GM23248 (cell line): ENCODE results near the gene CAB39. TPM values are rescaled to one million over a fixed set of nuclear protein-coding genes. Genes with fewer than 3 reads are reported as not detected.

Source experiments
- DNase-seq: peaks from one replicate; pipeline ENCODE4 v3.0.0-alpha.2; 2015
- H2AFZ ChIP-seq: fragments of 200-600 bp; sonication (generic); 2 replicates; pipeline ENCODE4 v1.6.1; 2016; ENCODE audit warnings: antibody characterized with exemption
- H3F3A ChIP-seq: fragments of 200-600 bp; sonication (generic); 2 replicates; pipeline ENCODE4 v1.6.1; 2016; ENCODE audit warnings: mild to moderate bottlenecking, antibody characterized with exemption, mixed run types; ENCODE audit not compliant: insufficient read depth
- H3K27ac ChIP-seq: fragments of 200-600 bp; sonication (generic); 2 replicates; pipeline ENCODE4 v1.5.1; 2016; ENCODE audit warnings: mild to moderate bottlenecking
- H3K27me3 ChIP-seq: fragments of 200-600 bp; sonication (generic); replicated peaks from 2 replicates; pipeline ENCODE4 v1.6.1; 2016; ENCODE audit warnings: mild to moderate bottlenecking; ENCODE audit not compliant: insufficient read depth
- H3K36me3 ChIP-seq: fragments of 200-600 bp; sonication (generic); 2 replicates; pipeline ENCODE4 v1.6.1; 2016; ENCODE audit warnings: low read depth, mild to moderate bottlenecking
- H3K4me1 ChIP-seq: fragments of 200-600 bp; sonication (generic); 2 replicates; pipeline ENCODE4 v1.6.1; 2016; ENCODE audit warnings: mild to moderate bottlenecking; ENCODE audit not compliant: insufficient read depth
- H3K4me2 ChIP-seq: fragments of 200-600 bp; sonication (generic); one replicate; pipeline ENCODE4 v1.6.1; 2016; ENCODE audit warnings: mild to moderate bottlenecking; ENCODE audit not compliant: unreplicated experiment
- H3K4me3 ChIP-seq: fragments of 200-600 bp; sonication (generic); 2 replicates; pipeline ENCODE4 v1.5.1; 2016; ENCODE audit warnings: mild to moderate bottlenecking
- H3K79me2 ChIP-seq: fragments of 200-600 bp; sonication (generic); 2 replicates; pipeline ENCODE4 v1.6.1; 2016; ENCODE audit warnings: mild to moderate bottlenecking; ENCODE audit not compliant: insufficient read depth
- H3K9ac ChIP-seq: fragments of 200-600 bp; sonication (generic); 2 replicates; pipeline ENCODE4 v1.6.1; 2016; ENCODE audit warnings: mild to moderate bottlenecking
- H3K9me2 ChIP-seq: fragments of 200-600 bp; sonication (generic); 2 replicates; pipeline ENCODE4 v1.6.1; 2016; ENCODE audit warnings: mixed run types, mild to moderate bottlenecking, moderate library complexity; ENCODE audit not compliant: insufficient read depth
- H3K9me3 ChIP-seq: fragments of 200-600 bp; sonication (generic); one replicate; pipeline ENCODE4 v1.6.1; 2017; ENCODE audit warnings: low read depth
- H4K20me1 ChIP-seq: fragments of 200-600 bp; sonication (generic); 2 replicates; pipeline ENCODE4 v1.6.0; 2016; ENCODE audit not compliant: insufficient read depth
- EZH2 ChIP-seq: fragments of 200-600 bp; sonication (generic); IDR thresholded peaks from 2 replicates; pipeline ENCODE4 v1.6.1; 2018; ENCODE audit warnings: antibody characterized with exemption, mild to moderate bottlenecking; ENCODE audit not compliant: insufficient read depth, poor library complexity, severe bottlenecking
- EZH2phosphoT487 ChIP-seq: fragments of 200-600 bp; sonication (generic); IDR thresholded peaks from 2 replicates; pipeline ENCODE4 v1.6.1; 2018; ENCODE audit warnings: antibody characterized with exemption, moderate library complexity, mild to moderate bottlenecking, low read depth; ENCODE audit not compliant: insufficient read depth
- WGBS, 2 experiments: methylation state at CpG; one replicate each; pipeline ENCODE4 v1.1.6; 2015 to 2017; ENCODE audit warnings: low lambda C conversion rate in 2 of 2, low coverage in 1 of 2; ENCODE audit errors: missing lambda C conversion rate in 2 of 2; 5-methylcytosine and 5-hydroxymethylcytosine counted together
- in situ Hi-C: fragments of 300-500 bp; cut with MboI; formaldehyde crosslinking; loops from 2 replicates; pipeline ENCODE4 v1.15.0; 2020
- polyA plus RNA-seq: library from polyadenylated mRNA; unstranded; fragments of >200 nt; fragmentation: Nextera tagmentation; extraction: Ambion mirVana; gene quantifications from 2 replicates; pipeline ENCODE4 v1.2.1, GENCODE V29; 2016
- total RNA-seq: library from RNA; depleted of rRNA; stranded (reverse); fragments of >200 nt; shearing (Covaris generic); gene quantifications from 2 replicates; pipeline ENCODE4 v1.2.3, GENCODE V29; 2014

The CAB39 gene
- total and polyA plus RNA-seq, 2 experiments from 2014 or later, result 22.7 to 52.1 TPM

- H3K9me2 ChIP-seq, result no peaks in the 10 kb centered on the region
- in situ Hi-C loops, result no loop called here
- no peaks in the 10 kb centered on the region; the same call in 1 of the 2 replicates for H3K36me3 ChIP-seq
- peak overlapping the region; percentile 51 for H3K4me2 ChIP-seq
- peak overlapping the region; percentile 63 for H3K27ac ChIP-seq
- H3K79me2 ChIP-seq, result peaks cover 94% of the 10 kb centered on the region
- TF ChIP-seq EZH2phosphoT487 (no peak), EZH2 (no peak)
- peaks cover 68% of the 10 kb centered on the region for H3K4me1 ChIP-seq
- 72 to 85% methylated on average over 8 of the region's 8 CpGs for WGBS, 2 experiments
- no peaks in the 10 kb centered on the region for H4K20me1 ChIP-seq
- no peaks in the 10 kb centered on the region for H3K27me3 ChIP-seq
- H3K9me3 ChIP-seq, result no peaks in the 10 kb centered on the region
- peak overlapping the region; percentile 29; the same call in 1 of the 2 replicates for H3K9ac ChIP-seq
- peak; percentile 45 for DNase-seq
- peaks cover 25% of the 10 kb centered on the region for H3F3A ChIP-seq
- no peak overlapping the region for H2AFZ ChIP-seq
- no peak overlapping the region for H3K4me3 ChIP-seq
Measured at GRCh38 chr2:230778350-230779063, 65.9 kb downstream of the CAB39 start.

- no peaks in the 10 kb centered on the region for H3K9me2 ChIP-seq
- no peak overlapping the region for H3K4me3 ChIP-seq
- H3K79me2 ChIP-seq, result peaks cover 94% of the 10 kb centered on the region
- no peak for TF ChIP-seq EZH2
- no peak for TF ChIP-seq EZH2phosphoT487
- H3K27me3 ChIP-seq, result no peaks in the 10 kb centered on the region
- H3F3A ChIP-seq, result peaks cover 19% of the 10 kb centered on the region
- H3K4me1 ChIP-seq, result peaks cover 61% of the 10 kb centered on the region
- no peaks in the 10 kb centered on the region for H3K9me3 ChIP-seq
- no peaks in the 10 kb centered on the region for H4K20me1 ChIP-seq
- no peak overlapping the region for H2AFZ ChIP-seq
- 0 out of 2 replicates have a peak overlapping the region, but pooled peaks have one; percentile 16 for H3K9ac ChIP-seq
- in situ Hi-C loops, result no loop called here
- H3K27ac ChIP-seq, result peak overlapping the region; percentile 63
- 90 to 93% methylated on average over 3 of the region's 3 CpGs for WGBS, 2 experiments
- no peak for DNase-seq
- no peak overlapping the region for H3K4me2 ChIP-seq
- no peaks in the 10 kb centered on the region; the same call in 1 of the 2 replicates for H3K36me3 ChIP-seq
Measured at GRCh38 chr2:230779126-230779525, 66.5 kb downstream of the CAB39 start.

GRCh38 chr2:230779607-230780006 lies 67.0 kb downstream of the CAB39 start:
- Histone ChIP-seq H3K27ac (peak overlapping the region; percentile 63; the same call in 1 of the 2 replicates), H3K4me3 (no peak overlapping the region), H3K9me3 (no peaks in the 10 kb centered on the region), H3F3A (peaks cover 16% of the 10 kb centered on the region), H3K79me2 (peaks cover 98% of the 10 kb centered on the region), H3K9me2 (no peaks in the 10 kb centered on the region), H3K4me2 (no peak overlapping the region), H3K4me1 (peaks cover 58% of the 10 kb centered on the region), H3K9ac (no peak overlapping the region), H3K36me3 (no peaks in the 10 kb centered on the region; the same call in 1 of the 2 replicates), H3K27me3 (no peaks in the 10 kb centered on the region), H4K20me1 (no peaks in the 10 kb centered on the region), H2AFZ (no peak overlapping the region)
- DNase-seq, result no peak
- WGBS, 2 experiments, result 95 to 100% methylated on average over 1 of the region's 1 CpG
- in situ Hi-C loops, result no loop called here
- TF ChIP-seq EZH2phosphoT487 (no peak), EZH2 (no peak)

- WGBS, 2 experiments, result 72 to 73% methylated on average over 5 of the region's 5 CpGs
- TF ChIP-seq EZH2 (no peak), EZH2phosphoT487 (no peak)
- in situ Hi-C loops, result no loop called here
Measured at GRCh38 chr2:230781130-230781797, 68.6 kb downstream of the CAB39 start.

More at GRCh38 chr2:230781130-230781797, 68.6 kb downstream of the CAB39 start:
- no peaks in the 10 kb centered on the region; the same call in 1 of the 2 replicates for H3K36me3 ChIP-seq
- no peak overlapping the region for H2AFZ ChIP-seq
- H3K9me3 ChIP-seq, result no peaks in the 10 kb centered on the region
- DNase-seq, result no peak
- H3K79me2 ChIP-seq, result peaks cover 100% of the 10 kb centered on the region
- H3K4me1 ChIP-seq, result peaks cover 43% of the 10 kb centered on the region
- no peak overlapping the region for H3K4me3 ChIP-seq
- H3K9me2 ChIP-seq, result no peaks in the 10 kb centered on the region
- H3K27ac ChIP-seq, result peak overlapping the region; percentile 33
- no peak overlapping the region for H3K4me2 ChIP-seq
- H3F3A ChIP-seq, result peaks cover 8% of the 10 kb centered on the region
- H4K20me1 ChIP-seq, result no peaks in the 10 kb centered on the region
- H3K9ac ChIP-seq, result no peak overlapping the region
- no peaks in the 10 kb centered on the region for H3K27me3 ChIP-seq
